Activated CD8-positive, alpha-beta memory T cell treated with anti-CD3 and anti-CD28 coated beads, Interleukin-2, amount 50 U/mL, for 4 hours (primary cell): ENCODE data around the gene RAE1.
A peak's percentile ranks its signal among the peaks of the same experiment; 100 is the strongest.

Source experiments
- DNase-seq: peaks from one replicate; pipeline ENCODE4 v3.0.0-alpha.2; 2020

The RAE1 gene

DNA sequence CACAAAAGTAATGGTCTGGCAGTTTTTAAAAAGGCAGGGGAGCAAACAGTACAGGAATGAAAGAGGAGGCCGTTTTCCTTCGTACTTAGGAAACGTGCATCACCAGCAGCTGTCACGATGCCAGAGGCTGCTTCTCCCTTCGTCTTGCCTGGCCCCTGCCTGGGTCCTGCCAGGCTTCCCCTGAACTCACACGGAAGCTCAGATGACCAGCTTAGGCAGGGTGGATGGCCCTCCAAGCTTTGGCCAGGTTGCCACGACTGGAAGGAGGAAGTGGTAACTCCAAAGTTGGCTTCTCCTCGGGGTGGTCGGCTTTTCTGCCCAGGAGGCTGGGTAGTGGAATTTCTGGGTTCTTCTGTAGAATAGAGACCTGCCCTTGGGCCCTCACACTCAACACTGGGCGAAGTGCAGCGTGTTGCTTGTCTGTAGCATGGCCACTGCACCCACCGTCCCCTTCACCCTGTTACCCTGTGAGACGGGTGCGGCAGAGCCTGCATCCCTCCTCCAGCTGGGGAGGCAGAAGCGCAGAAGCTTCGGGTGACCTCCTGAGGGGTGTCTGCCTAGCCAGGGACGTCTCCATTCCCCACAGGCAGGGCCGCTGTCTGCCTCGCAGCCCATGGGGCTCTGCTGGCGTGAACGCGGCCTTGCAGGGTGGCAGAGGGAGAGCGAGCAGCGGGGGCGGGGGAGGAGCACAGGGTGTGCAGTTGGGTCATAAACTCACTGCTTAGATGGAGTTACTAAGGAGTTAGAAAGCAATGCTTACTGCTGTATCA is 21.7 kb downstream of the RAE1 start:
- no peak for DNase-seq

GRCh38 chr20:57374343-57374930 is 23.4 kb downstream of the RAE1 start:
- no peak for DNase-seq

- DNase-seq = no peak
These were observed 24.0 kb downstream of the RAE1 start for GRCh38 chr20:57374931-57375651.

DNA sequence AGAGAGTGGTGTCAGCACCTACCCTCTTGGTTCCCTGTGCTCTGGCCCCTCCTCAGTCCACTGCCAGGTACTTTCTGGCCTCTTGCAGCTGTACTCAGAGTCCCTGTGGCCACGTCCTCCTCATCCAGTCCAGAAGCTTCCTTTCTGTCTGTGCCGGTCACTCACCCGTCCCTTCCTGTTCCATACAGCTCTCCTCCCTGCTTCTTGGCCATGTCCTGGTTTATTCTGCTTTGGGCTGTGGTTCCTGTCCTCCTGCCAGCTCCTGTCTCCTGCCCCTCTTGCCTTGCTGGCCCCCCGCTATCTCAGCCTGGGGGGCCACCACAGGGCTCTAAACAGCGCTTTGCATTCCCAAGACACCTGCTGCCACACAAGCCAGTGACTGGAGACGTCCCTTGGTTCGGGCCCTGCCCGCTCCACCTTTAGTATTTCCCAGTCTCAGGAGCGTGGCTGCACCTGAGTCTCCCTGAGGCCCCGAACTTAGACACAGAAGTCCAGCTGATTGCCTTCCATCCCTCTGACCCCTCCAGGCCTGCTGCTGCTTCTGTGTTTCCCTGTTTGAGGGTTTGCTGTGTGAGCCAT is 24.7 kb downstream of the RAE1 start:
- DNase-seq = no peak

DNA sequence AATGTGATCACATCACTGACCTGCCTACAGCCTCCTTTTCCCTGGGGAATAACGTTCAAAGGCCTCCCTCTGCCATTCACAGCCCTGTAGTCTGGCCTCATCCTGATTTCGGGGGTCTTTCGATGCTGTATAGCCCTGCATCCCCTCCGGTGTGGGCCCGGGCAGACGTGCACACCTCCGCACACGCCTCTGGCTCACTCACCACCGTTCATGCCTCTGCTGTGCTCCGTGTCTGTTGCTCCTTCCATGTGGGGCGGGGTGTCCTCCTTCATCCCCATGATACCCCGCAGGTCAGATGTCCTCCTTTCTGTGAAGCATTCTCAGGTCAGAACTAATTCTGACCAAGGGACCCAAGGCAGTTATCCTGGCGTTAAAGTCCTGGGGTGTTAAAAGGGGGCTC is 26.3 kb downstream of the RAE1 start:
- no peak for DNase-seq

DNA sequence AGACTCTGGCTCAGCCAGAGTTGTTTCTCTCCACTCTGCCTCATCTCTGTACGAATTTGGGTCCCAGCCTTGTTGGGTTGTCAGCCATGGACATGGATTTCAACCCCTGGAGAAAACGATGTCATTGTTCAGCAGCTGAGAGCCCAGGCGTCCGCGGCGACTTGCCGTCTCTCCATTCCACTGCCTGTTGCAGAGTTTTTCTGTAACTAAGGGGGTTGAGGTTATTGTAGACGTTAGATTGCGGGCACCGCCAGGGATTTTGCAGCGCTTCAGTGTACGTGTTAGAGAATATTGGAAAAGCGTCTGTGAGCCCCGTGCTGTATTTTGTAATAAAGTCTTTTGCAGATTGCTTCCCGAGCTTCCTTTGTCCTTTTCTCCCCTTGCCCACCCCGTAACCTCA is 27.1 kb downstream of the RAE1 start:
- DNase-seq = no peak

DNA sequence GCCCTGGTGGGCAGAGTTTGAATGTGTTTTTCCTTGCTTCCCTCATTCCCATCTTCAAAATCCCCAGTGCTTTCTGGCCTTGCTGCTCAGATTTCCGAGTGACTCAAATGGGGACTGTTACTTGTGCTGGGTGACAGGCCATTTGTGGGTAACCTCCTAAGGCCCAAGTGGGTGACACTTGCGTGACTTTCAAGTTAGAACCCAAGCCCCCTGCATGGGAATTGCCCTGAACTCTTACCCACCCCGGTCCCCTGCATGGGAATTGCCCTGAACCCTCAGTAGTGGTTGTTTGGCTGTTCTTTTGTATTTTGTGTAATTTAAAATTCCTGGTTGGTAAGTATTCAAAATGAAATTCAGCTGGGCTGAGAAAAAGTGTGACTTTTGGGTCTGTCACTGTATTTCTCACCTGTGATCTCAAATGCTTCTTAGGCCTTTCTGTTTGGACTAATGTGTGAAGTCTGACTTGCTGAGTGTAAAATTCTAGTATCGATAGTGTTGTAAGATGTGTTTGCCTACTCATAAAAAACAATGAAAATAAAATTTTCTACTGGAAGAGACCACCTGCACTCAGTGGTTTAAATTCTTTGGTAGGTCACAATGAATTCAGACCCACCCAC is 27.7 kb downstream of the RAE1 start:
- no peak for DNase-seq

GRCh38 chr20:57379263-57379647 is 28.2 kb downstream of the RAE1 start:
- no peak for DNase-seq

DNA sequence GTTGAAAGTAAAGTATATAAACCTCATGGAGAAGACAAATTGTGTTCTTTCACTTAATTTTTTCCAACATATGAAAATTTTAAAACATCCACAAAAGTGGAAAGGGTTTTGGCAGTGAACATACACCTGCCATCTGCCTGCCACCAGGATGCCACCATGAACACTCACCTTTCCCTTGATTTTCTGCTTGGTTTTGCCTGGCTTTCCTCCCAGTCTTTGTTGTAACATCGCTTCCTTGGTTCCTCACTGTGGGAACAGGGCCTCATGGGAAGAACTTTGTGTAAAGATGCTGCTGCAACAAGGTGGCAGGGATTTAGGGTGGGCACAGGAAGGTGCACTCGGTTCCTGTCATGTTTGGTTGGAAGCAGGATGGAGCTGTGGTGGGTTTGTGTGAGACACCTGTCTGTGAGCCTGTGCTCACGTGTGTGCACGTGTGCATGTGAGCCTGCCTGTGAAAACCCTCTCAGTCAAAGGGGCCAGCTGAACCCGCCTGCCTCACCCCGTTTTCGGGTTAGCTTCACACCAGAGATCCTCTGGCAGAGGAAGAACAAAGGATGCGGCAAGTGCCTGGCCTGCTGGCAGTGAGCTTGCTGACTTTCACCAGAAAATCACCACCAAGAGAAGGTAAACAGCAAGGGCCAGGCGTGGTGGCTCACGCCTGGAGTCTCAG is 29.2 kb downstream of the RAE1 start:
- DNase-seq = no peak

DNA sequence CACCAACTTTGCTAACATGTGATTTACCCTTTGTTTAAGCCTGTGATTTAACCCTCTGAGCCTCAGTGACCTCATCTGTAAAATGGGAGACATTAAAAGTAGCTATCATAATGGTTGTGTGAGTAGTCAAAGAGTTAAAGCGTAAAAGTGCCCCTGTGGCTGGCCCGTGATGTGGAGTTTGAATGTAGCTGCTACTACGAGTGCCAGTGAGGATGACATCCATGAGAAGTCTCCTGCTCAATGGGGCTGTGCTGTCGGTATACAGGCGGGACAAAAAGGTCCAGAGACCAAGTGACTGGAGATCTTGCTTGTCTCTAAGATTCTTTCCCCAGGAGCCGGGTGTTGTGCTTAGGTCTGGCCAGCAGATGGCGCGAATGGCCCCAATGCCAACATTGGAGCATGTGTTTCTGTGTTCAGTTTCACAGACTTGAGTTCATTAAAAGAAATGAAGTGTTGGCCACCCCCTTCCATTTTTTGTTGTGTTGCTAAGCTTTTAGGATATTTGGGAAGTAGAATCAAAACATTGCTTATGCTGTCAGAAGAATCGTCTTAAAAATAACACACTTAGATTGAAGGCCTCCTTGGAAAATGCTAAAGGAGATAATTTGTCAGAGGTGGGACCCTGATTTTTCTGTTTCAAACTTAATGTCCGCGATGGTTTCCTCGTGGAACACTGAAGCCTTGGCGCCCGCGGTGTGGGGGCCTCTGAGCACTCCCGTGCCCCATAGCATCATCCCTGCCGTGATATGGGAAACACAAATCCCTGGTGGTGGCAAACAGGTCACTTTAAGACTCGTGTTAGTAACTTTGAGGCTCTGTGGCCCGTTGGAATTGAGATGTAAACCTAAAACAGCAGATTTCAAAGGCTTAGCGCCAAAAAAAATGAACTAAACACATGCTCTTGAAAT is 30.8 kb downstream of the RAE1 start:
- peak; percentile 88 for DNase-seq

- DNase-seq = no peak
These were observed 31.5 kb downstream of the RAE1 start for GRCh38 chr20:57382516-57382915.

- DNase-seq = no peak
These were observed 32.6 kb downstream of the RAE1 start for GRCh38 chr20:57383447-57384347.

GRCh38 chr20:57384486-57384885 is 33.4 kb downstream of the RAE1 start:
- no peak for DNase-seq

- no peak for DNase-seq
These were observed 34.1 kb downstream of the RAE1 start for GRCh38 chr20:57384953-57385761.

DNA sequence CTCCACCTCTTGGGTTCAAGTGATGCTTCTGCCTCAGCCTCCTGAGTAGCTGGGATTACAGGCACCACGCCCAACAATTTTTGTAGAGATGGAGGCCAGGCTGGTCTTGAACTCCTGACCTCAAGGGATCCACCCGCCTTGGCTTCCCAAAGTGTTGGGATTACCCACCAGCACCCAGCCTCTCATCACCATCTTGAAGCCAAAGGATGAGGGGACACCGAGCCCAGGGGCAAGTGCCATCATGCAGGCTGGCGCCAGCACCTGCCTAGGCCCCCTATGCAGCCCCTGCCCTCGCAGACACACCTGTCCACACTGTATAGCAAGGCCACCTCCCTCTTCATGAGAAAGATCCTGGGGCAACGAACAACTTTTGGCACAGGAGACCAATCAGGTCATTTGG is 34.9 kb downstream of the RAE1 start:
- no peak for DNase-seq

GRCh38 chr20:57386762-57387161 is 35.7 kb downstream of the RAE1 start:
- DNase-seq = no peak

DNA sequence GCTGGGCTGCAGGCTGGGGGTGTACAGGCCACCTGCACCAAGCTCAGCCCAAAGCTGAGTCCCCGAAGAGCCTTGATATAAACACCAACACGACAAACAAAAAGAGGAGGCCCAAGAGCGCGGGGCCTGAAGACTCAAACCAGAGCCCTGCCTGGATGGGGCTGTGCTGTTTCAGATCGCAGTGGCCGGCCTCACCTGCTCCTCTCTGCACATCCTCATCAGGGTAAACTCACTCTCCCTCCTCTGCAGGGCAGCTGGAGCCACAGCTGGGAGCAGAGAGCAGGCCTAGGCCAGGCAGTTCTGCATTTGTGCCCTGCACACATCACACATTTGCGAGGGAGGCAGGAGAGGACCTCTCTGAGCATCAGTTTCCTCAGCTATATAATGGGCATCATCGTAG is 36.4 kb downstream of the RAE1 start:
- no peak for DNase-seq

DNA sequence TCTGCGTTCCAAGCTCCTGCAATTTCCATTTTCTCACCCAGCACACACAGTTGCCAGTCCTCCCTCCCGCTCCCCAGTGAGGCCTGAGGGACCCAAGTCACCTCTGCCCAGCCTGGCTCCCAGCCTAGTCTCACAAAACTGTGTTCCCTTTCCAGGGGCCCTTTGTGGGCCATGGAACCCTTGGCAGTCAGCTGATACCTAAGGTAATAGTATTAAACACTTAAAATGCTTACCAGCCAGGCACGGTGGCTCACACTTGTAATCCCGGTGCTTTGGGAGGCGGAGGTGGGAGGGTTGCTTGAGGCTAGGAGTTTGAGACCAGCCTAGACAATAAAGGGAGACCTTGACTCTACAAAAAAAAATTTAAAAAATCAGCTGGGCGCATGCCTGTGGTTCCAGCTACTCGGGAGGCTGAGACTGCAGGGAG is 36.9 kb downstream of the RAE1 start:
- no peak for DNase-seq

- peak; percentile 64 for DNase-seq
These were observed 38.1 kb downstream of the RAE1 start for GRCh38 chr20:57388953-57389694.
